NCI-H146 treated with DMSO at 0.1 percent for 48 hours (cell line): ENCODE results near the gene EMILIN2.

ENCODE experiments used
- DNase-seq: peaks from one replicate; lab custom pipeline; 2025; ENCODE audit not compliant: unreplicated experiment; lab: John Stamatoyannopoulos, UW

The EMILIN2 gene

GRCh38 chr18:2952605-2953004 is 105.8 kb downstream of the EMILIN2 start:
- no peak for DNase-seq

GRCh38 chr18:2953935-2954653 is 107.3 kb downstream of the EMILIN2 start:
- no peak for DNase-seq

DNA sequence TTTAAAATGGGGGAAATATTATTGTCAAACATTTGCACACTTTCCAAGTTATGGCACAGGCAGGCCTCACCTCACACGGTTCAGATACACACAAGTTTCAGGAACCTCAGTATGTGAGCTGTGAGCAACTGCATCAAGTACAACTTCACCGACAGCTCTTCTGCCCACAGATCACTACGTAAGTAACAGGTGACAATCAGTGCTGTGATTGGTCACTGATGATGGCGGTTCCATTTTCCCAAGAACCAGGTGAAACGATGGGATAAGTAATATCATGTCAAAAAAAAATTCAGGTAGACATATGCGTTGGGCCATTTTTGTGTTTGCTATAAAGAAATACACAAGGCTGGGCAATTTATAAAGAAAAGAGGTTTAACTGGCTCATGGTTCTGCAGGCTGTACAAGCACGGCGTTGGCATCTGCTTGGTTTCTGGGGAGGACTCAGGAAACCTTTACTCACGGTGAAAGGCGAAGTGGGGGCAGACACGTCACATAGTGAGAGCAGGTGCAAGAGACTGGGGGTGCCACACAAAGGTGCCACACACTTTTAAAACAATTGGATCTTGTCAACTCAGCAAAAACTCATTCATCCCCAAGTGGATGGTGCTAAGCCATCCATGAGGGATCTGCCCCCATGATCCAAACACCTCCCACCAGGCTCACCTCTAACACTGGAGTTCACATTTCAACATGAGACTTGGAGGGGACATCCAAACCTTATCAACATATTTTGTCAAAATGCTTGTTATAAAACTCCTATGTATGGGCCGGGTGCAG is 108.3 kb downstream of the EMILIN2 start:
- DNase-seq: no peak

DNA sequence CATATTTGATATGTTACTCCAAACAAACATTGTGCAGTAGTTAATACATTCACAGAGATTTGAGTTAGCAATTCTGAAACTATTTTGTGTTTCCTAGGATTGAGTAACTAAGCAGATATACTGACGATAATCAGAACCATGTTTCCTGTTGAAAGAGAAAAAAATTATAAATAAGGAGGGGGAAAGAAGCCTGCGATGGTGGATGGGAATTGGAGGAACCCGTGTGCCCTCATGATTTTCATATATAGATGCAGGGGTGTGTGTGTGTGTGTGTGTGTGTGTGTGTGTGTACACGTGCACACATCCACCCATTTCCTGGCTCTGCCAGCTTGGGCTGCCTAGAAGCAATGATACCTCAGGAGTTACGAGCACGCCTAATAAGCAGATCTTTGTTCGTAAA is 109.2 kb downstream of the EMILIN2 start:
- DNase-seq: no peak

- DNase-seq: no peak
These were observed 112.1 kb downstream of the EMILIN2 start for GRCh38 chr18:2958819-2959298.

DNA sequence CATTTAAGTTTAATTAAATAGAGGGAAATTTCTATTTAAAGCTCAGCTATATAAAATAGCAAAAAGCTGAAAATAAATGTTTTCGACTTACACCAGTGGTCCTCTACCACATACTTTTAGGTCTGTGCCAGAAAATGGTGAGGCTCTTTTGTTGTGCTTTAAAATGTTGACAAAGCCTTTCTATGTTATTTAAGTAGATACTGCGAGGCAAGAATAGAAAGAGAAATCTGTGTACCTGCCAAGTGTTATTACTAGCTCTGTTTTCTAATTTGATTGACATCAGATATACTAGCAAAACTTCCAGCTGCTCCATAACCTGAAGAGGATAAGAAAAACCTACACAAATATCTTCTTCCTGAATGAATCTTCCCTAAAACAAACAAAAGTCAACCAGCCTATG is 112.5 kb downstream of the EMILIN2 start:
- DNase-seq: no peak

- DNase-seq: no peak
These were observed 114.3 kb downstream of the EMILIN2 start for GRCh38 chr18:2960983-2961696.

GRCh38 chr18:2961821-2962220 is 115.0 kb downstream of the EMILIN2 start:
- DNase-seq: no peak

- no peak for DNase-seq
These were observed 116.2 kb downstream of the EMILIN2 start for GRCh38 chr18:2963048-2963447.

- no peak for DNase-seq
These were observed 117.7 kb downstream of the EMILIN2 start for GRCh38 chr18:2964361-2965010.
